ENCODE results near the gene MIS18BP1. TPM values are rescaled to one million over a fixed set of nuclear protein-coding genes. Genes with fewer than 3 reads are reported as not detected.

Gene MIS18BP1
- total and polyA plus RNA-seq, 2 of the 4 experiments (the other 2 are of a cell fraction), result 10.6 to 18.6 TPM

DNA sequence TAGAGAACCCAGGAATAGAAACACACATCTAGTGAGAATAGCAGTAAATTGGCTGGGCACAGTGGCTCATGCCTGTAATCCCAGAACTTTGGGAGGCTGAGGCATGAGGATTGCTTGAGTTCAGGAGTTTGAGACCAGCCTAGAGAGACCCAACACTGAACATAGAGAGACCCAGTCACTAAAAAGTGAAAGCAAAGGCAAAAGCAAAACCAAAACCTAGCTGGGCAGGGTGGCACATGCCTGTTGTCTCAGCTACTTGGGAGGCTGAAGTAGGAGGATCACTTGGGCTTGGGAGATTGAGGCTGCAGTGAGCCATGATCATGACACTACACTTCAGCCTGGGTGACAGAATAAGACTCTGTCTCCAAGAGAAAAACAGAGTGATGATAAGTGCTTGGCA lies 37.5 kb upstream of the MIS18BP1 start:
- no peak overlapping the region for H3K18ac ChIP-seq (ENCODE audit: low read depth, low read length)
- no peaks in the 10 kb centered on the region for H3K9me3 ChIP-seq (ENCODE audit: control insufficient read depth, insufficient read depth, low read length)
- no TSS peak for BruUV-seq (replicated peaks)
- H2AK9ac ChIP-seq (replicated peaks; ENCODE audit: low read depth, low read length, poor library complexity), result no peak overlapping the region
- no peak overlapping the region for H3K14ac ChIP-seq (replicated peaks; ENCODE audit: low read depth, low read length)
- no peak for ATAC-seq (ENCODE audit: low read depth)
- dilution Hi-C loops (cut with HindIII; ENCODE audit: low sequenced_read_pairs, unreplicated experiment), result no loop called here
- H3K4me3 ChIP-seq (ENCODE audit: insufficient read depth, low read depth, low read length), result no peak overlapping the region
- H3K36me3 ChIP-seq (ENCODE audit: control insufficient read depth, insufficient read depth, low read length), result no peaks in the 10 kb centered on the region
- no peaks in the 10 kb centered on the region for H3K27me3 ChIP-seq (ENCODE audit: control insufficient read depth, insufficient read depth, low read length)
- H3K9me1 ChIP-seq (ENCODE audit: insufficient read depth, low read length), result no peaks in the 10 kb centered on the region
- no peak overlapping the region for H2BK120ac ChIP-seq (ENCODE audit: low read depth, low read length)
- no peaks in the 10 kb centered on the region for H3K79me1 ChIP-seq (ENCODE audit: low read depth in 1 of 2, low read length in 2 of 2)
- POLR2A ChIA-PET (ENCODE audit: unreplicated experiment), result no interaction called here
- H2AFZ ChIP-seq (replicated peaks; ENCODE audit: low read length, poor library complexity), result no peak overlapping the region
- H3K4ac ChIP-seq (ENCODE audit: low read depth, low read length), result no peak overlapping the region
- H2AK5ac ChIP-seq (ENCODE audit: low read depth, low read length), result no peak overlapping the region
- no peaks in the 10 kb centered on the region for H3K4me1 ChIP-seq (ENCODE audit: control insufficient read depth, insufficient read depth, low read length)
- no peak overlapping the region for H3K27ac ChIP-seq (ENCODE audit: insufficient read depth, low read length)
- CTCF ChIA-PET, result interaction anchor here (1.2 kb wide), 1 partner anchor 37 kb away, joined by 3 read pairs; the partner anchor contains the start of gene MIS18BP1
- in situ Hi-C loops (cut with MboI; ENCODE audit: low sequenced_read_pairs), result no loop called here
- TF ChIP-seq, protein P1, sequence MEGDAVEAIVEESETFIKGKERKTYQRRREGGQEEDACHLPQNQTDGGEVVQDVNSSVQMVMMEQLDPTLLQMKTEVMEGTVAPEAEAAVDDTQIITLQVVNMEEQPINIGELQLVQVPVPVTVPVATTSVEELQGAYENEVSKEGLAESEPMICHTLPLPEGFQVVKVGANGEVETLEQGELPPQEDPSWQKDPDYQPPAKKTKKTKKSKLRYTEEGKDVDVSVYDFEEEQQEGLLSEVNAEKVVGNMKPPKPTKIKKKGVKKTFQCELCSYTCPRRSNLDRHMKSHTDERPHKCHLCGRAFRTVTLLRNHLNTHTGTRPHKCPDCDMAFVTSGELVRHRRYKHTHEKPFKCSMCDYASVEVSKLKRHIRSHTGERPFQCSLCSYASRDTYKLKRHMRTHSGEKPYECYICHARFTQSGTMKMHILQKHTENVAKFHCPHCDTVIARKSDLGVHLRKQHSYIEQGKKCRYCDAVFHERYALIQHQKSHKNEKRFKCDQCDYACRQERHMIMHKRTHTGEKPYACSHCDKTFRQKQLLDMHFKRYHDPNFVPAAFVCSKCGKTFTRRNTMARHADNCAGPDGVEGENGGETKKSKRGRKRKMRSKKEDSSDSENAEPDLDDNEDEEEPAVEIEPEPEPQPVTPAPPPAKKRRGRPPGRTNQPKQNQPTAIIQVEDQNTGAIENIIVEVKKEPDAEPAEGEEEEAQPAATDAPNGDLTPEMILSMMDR (conservative IDR thresholded peaks at IDR 0.05; ENCODE audit: low read depth, low read length), result no peak
- TF ChIP-seq, protein P2, sequence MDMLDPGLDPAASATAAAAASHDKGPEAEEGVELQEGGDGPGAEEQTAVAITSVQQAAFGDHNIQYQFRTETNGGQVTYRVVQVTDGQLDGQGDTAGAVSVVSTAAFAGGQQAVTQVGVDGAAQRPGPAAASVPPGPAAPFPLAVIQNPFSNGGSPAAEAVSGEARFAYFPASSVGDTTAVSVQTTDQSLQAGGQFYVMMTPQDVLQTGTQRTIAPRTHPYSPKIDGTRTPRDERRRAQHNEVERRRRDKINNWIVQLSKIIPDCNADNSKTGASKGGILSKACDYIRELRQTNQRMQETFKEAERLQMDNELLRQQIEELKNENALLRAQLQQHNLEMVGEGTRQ (IDR thresholded peaks at IDR 0.05; ENCODE audit: low read depth, low read length), result no peak
- no peak for TF ChIP-seq FOS (IDR thresholded peaks at IDR 0.05; ENCODE audit: low read depth, low read length)
- TF ChIP-seq, protein P3, sequence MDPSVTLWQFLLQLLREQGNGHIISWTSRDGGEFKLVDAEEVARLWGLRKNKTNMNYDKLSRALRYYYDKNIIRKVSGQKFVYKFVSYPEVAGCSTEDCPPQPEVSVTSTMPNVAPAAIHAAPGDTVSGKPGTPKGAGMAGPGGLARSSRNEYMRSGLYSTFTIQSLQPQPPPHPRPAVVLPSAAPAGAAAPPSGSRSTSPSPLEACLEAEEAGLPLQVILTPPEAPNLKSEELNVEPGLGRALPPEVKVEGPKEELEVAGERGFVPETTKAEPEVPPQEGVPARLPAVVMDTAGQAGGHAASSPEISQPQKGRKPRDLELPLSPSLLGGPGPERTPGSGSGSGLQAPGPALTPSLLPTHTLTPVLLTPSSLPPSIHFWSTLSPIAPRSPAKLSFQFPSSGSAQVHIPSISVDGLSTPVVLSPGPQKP (IDR thresholded peaks at IDR 0.05; ENCODE audit: borderline replicate concordance, low read depth, low read length), result no peak
- TF ChIP-seq CEBPB (IDR thresholded peaks at IDR 0.05; ENCODE audit: low read depth, low read length), result no peak
- TF ChIP-seq CHD1 (IDR thresholded peaks at IDR 0.05; ENCODE audit: low read depth, low read length), result no peak
- no peak for TF ChIP-seq MAFK (IDR thresholded peaks at IDR 0.05; ENCODE audit: low read depth, low read length)
- no peak for TF ChIP-seq RAD21 (IDR thresholded peaks at IDR 0.05; ENCODE audit: low read length)
- no peak for TF ChIP-seq SMC3 (IDR thresholded peaks at IDR 0.05; ENCODE audit: low read depth, low read length)
- TF ChIP-seq RFX5 (IDR thresholded peaks at IDR 0.05; ENCODE audit: low read depth, low read length), result no peak
- TF ChIP-seq MAZ (IDR thresholded peaks at IDR 0.05; ENCODE audit: borderline replicate concordance, low read depth, low read length), result no peak
- TF ChIP-seq NFE2L2 (IDR thresholded peaks at IDR 0.05; ENCODE audit: low read depth, low read length), result no peak
- H4K5ac ChIP-seq (ENCODE audit: low read depth, low read length), result no peak overlapping the region
- no peak overlapping the region for H2BK5ac ChIP-seq (ENCODE audit: low read depth, low read length, poor library complexity, severe bottlenecking)
- no peak for DNase-seq
- H3K9ac ChIP-seq (ENCODE audit: low read depth, low read length), result no peak overlapping the region
- H4K8ac ChIP-seq (ENCODE audit: low read depth in 2 of 2, low read length in 2 of 2), result no peak overlapping the region
- H3K23ac ChIP-seq (ENCODE audit: low read depth, low read length), result no peak overlapping the region
- H3K4me2 ChIP-seq (ENCODE audit: low read depth, low read length), result no peak overlapping the region
- intact Hi-C loops (cut with micrococcal nuclease), result no loop called here
- no peaks in the 10 kb centered on the region for H4K20me1 ChIP-seq (ENCODE audit: insufficient read depth, low read length)
- H2BK15ac ChIP-seq (ENCODE audit: low read depth, low read length), result no peak overlapping the region
- H4K91ac ChIP-seq (ENCODE audit: insufficient read depth, low read depth, low read length), result no peak overlapping the region
- H2BK20ac ChIP-seq (ENCODE audit: low read depth, low read length), result no peak overlapping the region
- no peak overlapping the region for H3K56ac ChIP-seq (ENCODE audit: extremely low read depth, insufficient read depth, low read length)
